GM12878 (cell line): Measurements from ENCODE around the gene SH2B3. TPM values are rescaled to one million over a fixed set of nuclear protein-coding genes. Genes with fewer than 3 reads are reported as not detected.
A peak's percentile ranks its signal among the peaks of the same experiment; 100 is the strongest.

ENCODE experiments used
- BCL11A ChIP-seq: IDR thresholded peaks from 2 replicates; pipeline ENCODE4 v1.6.1; 2011; ENCODE audit warnings: low read depth, low read length
- CEBPB ChIP-seq, 2 experiments: fragments of 150-350 bp in 1 of 2; IDR thresholded peaks; 2 replicates each; pipeline ENCODE4 v1.6.1; 2012 to 2014; ENCODE audit warnings: low read depth in 2 of 2, low read length in 2 of 2, borderline replicate concordance in 1 of 2, inconsistent platforms in 1 of 2
- CHD2 ChIP-seq: IDR thresholded peaks from 2 replicates; pipeline ENCODE4 v1.6.1; 2011; ENCODE audit warnings: low read depth, low read length, improper control_type of control experiment, borderline replicate concordance
- DPF2 ChIP-seq: fragments of 450-650 bp; IDR thresholded peaks from 2 replicates; pipeline ENCODE4 v1.6.1; 2017; ENCODE audit warnings: mild to moderate bottlenecking
- EED ChIP-seq: sonication (generic); IDR thresholded peaks from 2 replicates; pipeline ENCODE4 v1.6.1; 2016; ENCODE audit warnings: antibody characterized with exemption, low read depth
- HDAC2 ChIP-seq: fragments of 200-600 bp; sonication (generic); IDR thresholded peaks from 2 replicates; pipeline ENCODE4 v1.6.1; 2017
- IKZF2 ChIP-seq, 2 experiments: fragments of 450-650 bp; IDR thresholded peaks; 2 replicates each; pipeline ENCODE4 v1.6.1; 2017; ENCODE audit warnings: mild to moderate bottlenecking in 2 of 2, moderate library complexity in 2 of 2
- IRF4 ChIP-seq: IDR thresholded peaks from 2 replicates; pipeline ENCODE4 v1.6.1; 2011; ENCODE audit warnings: low read depth, low read length
- MLLT1 ChIP-seq: fragments of 450-650 bp; IDR thresholded peaks from 2 replicates; pipeline ENCODE4 v1.6.1; 2016; ENCODE audit warnings: mild to moderate bottlenecking
- POLR2A ChIP-seq: IDR thresholded peaks from 2 replicates; pipeline ENCODE4 v1.6.1; 2011; ENCODE audit warnings: low read depth, mild to moderate bottlenecking, low read length
- POU2F2 ChIP-seq: IDR thresholded peaks from 3 replicates; pipeline ENCODE4 v1.6.1; 2011; ENCODE audit warnings: low read depth, mild to moderate bottlenecking, low read length, borderline replicate concordance
- RELA ChIP-seq: fragments of 450-650 bp; IDR thresholded peaks from 2 replicates; pipeline ENCODE4 v1.8.0; 2014; ENCODE audit warnings: borderline replicate concordance; ENCODE audit not compliant: partially characterized antibody
- SIN3A ChIP-seq: IDR thresholded peaks from 2 replicates; pipeline ENCODE4 v1.6.1; 2012; ENCODE audit warnings: low read depth, low read length, improper control_type of control experiment
- SP1 ChIP-seq: IDR thresholded peaks from one replicate; pipeline ENCODE4 v1.6.1; 2011; ENCODE audit warnings: low read depth, low read length
- TCF12 ChIP-seq: IDR thresholded peaks from 2 replicates; pipeline ENCODE4 v1.6.1; 2011; ENCODE audit warnings: low read depth, mild to moderate bottlenecking, low read length
- TCF3 ChIP-seq: IDR thresholded peaks from 2 replicates; pipeline ENCODE4 v1.6.1; 2012; ENCODE audit warnings: low read depth, mild to moderate bottlenecking, low read length, borderline replicate concordance; ENCODE audit not compliant: insufficient read depth
- ZNF207 ChIP-seq: fragments of 450-650 bp; IDR thresholded peaks from 2 replicates; pipeline ENCODE4 v1.6.1; 2014; ENCODE audit warnings: antibody characterized with exemption, mild to moderate bottlenecking, borderline replicate concordance
- ZNF592 ChIP-seq: fragments of 450-650 bp; IDR thresholded peaks from 2 replicates; pipeline ENCODE4 v1.6.1; 2017; ENCODE audit warnings: mild to moderate bottlenecking, moderate library complexity
- polyA plus RNA-seq, 11 experiments: library from polyadenylated mRNA; depleted of rRNA in 4 of 11; unstranded in 6 of 11; stranded (reverse) in 5 of 11; fragments of >200 nt; fragmentation: Nextera tagmentation in 4 of 11; fragmentation: Illumina TruSeq in 1 of 11; extraction: Ambion mirVana in 4 of 11; extraction: Trizol in 1 of 11; gene quantifications; 1 replicate in 1 of 11; 2 replicates in 10 of 11; pipeline versions ENCODE4 v1.2.1 to v1.2.3, GENCODE V29; 2011 to 2016; ENCODE audit warnings: inconsistent platforms in 2 of 11, missing spikeins in 2 of 11, low read depth in 1 of 11
- total RNA-seq, 4 experiments: library from RNA; depleted of rRNA in 3 of 4; stranded (reverse); fragments of >200 nt in 3 of 4; fragmentation: Illumina TruSeq in 1 of 4; extraction: Trizol in 1 of 4; gene quantifications; 2 replicates each; pipeline versions ENCODE4 v1.2.1 to v1.2.3, GENCODE V29; 2013 to 2021
- TF ChIP-seq, protein P1 (sequence below): fragments of 450-650 bp; IDR thresholded peaks from 2 replicates; pipeline ENCODE4 v1.6.1; 2017; ENCODE audit warnings: mild to moderate bottlenecking, low read depth, inconsistent platforms; ENCODE audit not compliant: poor library complexity, severe bottlenecking
- TF ChIP-seq, protein P2 (sequence below): fragments of 450-650 bp; IDR thresholded peaks from 2 replicates; pipeline ENCODE4 v1.6.1; 2018; ENCODE audit warnings: mild to moderate bottlenecking, low read depth, moderate library complexity; ENCODE audit not compliant: partially characterized antibody

Gene SH2B3
- total and polyA plus RNA-seq, 10 of the 15 experiments (the other 5 are each of a cell fraction or from before 2014, with no cell fraction given), result 5.8 to 46.4 (median 23.3) TPM

GRCh38 chr12:111434680-111435338 lies 29.1 kb downstream of the SH2B3 start (continued):
- TF ChIP-seq, protein P1, sequence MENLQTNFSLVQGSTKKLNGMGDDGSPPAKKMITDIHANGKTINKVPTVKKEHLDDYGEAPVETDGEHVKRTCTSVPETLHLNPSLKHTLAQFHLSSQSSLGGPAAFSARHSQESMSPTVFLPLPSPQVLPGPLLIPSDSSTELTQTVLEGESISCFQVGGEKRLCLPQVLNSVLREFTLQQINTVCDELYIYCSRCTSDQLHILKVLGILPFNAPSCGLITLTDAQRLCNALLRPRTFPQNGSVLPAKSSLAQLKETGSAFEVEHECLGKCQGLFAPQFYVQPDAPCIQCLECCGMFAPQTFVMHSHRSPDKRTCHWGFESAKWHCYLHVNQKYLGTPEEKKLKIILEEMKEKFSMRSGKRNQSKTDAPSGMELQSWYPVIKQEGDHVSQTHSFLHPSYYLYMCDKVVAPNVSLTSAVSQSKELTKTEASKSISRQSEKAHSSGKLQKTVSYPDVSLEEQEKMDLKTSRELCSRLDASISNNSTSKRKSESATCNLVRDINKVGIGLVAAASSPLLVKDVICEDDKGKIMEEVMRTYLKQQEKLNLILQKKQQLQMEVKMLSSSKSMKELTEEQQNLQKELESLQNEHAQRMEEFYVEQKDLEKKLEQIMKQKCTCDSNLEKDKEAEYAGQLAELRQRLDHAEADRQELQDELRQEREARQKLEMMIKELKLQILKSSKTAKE, result peak; percentile 98
- TF ChIP-seq HDAC2 (peak; percentile 45; the same call in 1 of the 2 replicates), BCL11A (peak; percentile 79), TCF3 (peak; percentile 88), SIN3A (0 out of 2 replicates have a peak, but pooled peaks have one; percentile 34), IKZF2 (IDR thresholded peaks at IDR 0.05) (peak; percentile 89 to 91), POLR2A (peak; percentile 67), CEBPB (IDR thresholded peaks at IDR 0.05; ENCODE audit: borderline replicate concordance in 1 of 2, low read depth in 2 of 2, low read length in 2 of 2) (no peak), CHD2 (peak; percentile 84), TCF12 (peak; percentile 98), ZNF207 (peak; percentile 60; the same call in 1 of the 2 replicates), SP1 (peak; percentile 66), ZNF592 (no peak), RELA (peak; percentile 71), MLLT1 (peak; percentile 84), POU2F2 (peak; percentile 66; the same call in 2 of the 3 replicates), IRF4 (peak; percentile 92), EED (peak; percentile 89), DPF2 (peak; percentile 88)
- TF ChIP-seq, protein P2, sequence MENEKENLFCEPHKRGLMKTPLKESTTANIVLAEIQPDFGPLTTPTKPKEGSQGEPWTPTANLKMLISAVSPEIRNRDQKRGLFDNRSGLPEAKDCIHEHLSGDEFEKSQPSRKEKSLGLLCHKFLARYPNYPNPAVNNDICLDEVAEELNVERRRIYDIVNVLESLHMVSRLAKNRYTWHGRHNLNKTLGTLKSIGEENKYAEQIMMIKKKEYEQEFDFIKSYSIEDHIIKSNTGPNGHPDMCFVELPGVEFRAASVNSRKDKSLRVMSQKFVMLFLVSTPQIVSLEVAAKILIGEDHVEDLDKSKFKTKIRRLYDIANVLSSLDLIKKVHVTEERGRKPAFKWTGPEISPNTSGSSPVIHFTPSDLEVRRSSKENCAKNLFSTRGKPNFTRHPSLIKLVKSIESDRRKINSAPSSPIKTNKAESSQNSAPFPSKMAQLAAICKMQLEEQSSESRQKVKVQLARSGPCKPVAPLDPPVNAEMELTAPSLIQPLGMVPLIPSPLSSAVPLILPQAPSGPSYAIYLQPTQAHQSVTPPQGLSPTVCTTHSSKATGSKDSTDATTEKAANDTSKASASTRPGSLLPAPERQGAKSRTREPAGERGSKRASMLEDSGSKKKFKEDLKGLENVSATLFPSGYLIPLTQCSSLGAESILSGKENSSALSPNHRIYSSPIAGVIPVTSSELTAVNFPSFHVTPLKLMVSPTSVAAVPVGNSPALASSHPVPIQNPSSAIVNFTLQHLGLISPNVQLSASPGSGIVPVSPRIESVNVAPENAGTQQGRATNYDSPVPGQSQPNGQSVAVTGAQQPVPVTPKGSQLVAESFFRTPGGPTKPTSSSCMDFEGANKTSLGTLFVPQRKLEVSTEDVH, result no peak
